HL-60 (cell line): Measurements from ENCODE around the gene PEF1.

Experiments
- DNase-seq, 2 experiments: peaks; one replicate each; pipeline ENCODE4 v3.0.0-alpha.2; 2010 to 2020; ENCODE audit warnings: low read depth in 1 of 2, low spot score in 1 of 2
- H3K27ac ChIP-seq: fragments of 250-450 bp; sonication (Bioruptor Pico); replicated peaks from 2 replicates; pipeline ENCODE4 v1.5.1; 2020; ENCODE audit warnings: mild to moderate bottlenecking, moderate library complexity
- H3K27me3 ChIP-seq: fragments of 250-450 bp; sonication (Bioruptor Pico); 2 replicates; pipeline ENCODE4 v1.5.1; 2021; ENCODE audit warnings: mild to moderate bottlenecking, moderate library complexity; ENCODE audit not compliant: insufficient read depth, poor library complexity, severe bottlenecking
- H3K4me3 ChIP-seq: replicated peaks from 2 replicates; pipeline ENCODE4 v1.5.1; 2011; ENCODE audit warnings: mild to moderate bottlenecking, control low read depth, low read length; ENCODE audit not compliant: insufficient read depth
- GABPA ChIP-seq: IDR thresholded peaks from 2 replicates; pipeline ENCODE4 v1.6.1; 2012; ENCODE audit warnings: low read depth
- POLR2AphosphoS5 ChIP-seq: IDR thresholded peaks from 2 replicates; pipeline ENCODE4 v1.6.1; 2012; ENCODE audit warnings: low read depth
- SPI1 ChIP-seq: IDR thresholded peaks from 2 replicates; pipeline ENCODE4 v1.6.1; 2012; ENCODE audit warnings: low read depth, mild to moderate bottlenecking, borderline replicate concordance
- TF ChIP-seq, protein P1 (sequence below): IDR thresholded peaks from 2 replicates; pipeline ENCODE4 v1.6.1; 2012; ENCODE audit warnings: low read depth; ENCODE audit not compliant: insufficient replicate concordance
- TF ChIP-seq, protein P2 (sequence below): IDR thresholded peaks from one replicate; pipeline ENCODE4 v1.5.1; 2011; ENCODE audit warnings: low read length, control low read depth, inconsistent platforms; ENCODE audit not compliant: insufficient read depth

The PEF1 gene

DNA sequence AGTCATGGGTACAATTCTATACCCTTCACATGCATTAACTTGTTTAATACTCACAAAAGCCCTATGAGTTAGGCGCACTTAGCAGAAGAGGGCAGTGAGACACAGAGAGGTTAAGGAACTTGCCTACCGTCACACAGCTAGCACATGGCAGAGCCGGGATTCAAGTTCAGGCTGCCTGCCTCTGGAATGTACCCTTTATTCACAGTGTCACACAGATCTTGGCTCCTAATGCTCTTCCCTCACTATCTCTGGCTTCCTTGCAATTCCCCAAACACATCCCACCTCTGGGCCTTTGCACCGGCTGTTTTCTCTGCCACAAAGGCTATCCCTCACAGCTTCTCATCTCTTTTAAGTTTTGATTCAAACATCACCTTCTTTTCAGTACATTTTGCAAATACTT lies 34.0 kb upstream of the PEF1 start:
- peaks cover 7% of the 10 kb centered on the region for H3K27me3 ChIP-seq
- no peak for DNase-seq
- TF ChIP-seq, protein P1, sequence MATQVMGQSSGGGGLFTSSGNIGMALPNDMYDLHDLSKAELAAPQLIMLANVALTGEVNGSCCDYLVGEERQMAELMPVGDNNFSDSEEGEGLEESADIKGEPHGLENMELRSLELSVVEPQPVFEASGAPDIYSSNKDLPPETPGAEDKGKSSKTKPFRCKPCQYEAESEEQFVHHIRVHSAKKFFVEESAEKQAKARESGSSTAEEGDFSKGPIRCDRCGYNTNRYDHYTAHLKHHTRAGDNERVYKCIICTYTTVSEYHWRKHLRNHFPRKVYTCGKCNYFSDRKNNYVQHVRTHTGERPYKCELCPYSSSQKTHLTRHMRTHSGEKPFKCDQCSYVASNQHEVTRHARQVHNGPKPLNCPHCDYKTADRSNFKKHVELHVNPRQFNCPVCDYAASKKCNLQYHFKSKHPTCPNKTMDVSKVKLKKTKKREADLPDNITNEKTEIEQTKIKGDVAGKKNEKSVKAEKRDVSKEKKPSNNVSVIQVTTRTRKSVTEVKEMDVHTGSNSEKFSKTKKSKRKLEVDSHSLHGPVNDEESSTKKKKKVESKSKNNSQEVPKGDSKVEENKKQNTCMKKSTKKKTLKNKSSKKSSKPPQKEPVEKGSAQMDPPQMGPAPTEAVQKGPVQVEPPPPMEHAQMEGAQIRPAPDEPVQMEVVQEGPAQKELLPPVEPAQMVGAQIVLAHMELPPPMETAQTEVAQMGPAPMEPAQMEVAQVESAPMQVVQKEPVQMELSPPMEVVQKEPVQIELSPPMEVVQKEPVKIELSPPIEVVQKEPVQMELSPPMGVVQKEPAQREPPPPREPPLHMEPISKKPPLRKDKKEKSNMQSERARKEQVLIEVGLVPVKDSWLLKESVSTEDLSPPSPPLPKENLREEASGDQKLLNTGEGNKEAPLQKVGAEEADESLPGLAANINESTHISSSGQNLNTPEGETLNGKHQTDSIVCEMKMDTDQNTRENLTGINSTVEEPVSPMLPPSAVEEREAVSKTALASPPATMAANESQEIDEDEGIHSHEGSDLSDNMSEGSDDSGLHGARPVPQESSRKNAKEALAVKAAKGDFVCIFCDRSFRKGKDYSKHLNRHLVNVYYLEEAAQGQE, result no peak
- TF ChIP-seq POLR2AphosphoS5 (no peak), GABPA (no peak), SPI1 (no peak)
- TF ChIP-seq, protein P2, sequence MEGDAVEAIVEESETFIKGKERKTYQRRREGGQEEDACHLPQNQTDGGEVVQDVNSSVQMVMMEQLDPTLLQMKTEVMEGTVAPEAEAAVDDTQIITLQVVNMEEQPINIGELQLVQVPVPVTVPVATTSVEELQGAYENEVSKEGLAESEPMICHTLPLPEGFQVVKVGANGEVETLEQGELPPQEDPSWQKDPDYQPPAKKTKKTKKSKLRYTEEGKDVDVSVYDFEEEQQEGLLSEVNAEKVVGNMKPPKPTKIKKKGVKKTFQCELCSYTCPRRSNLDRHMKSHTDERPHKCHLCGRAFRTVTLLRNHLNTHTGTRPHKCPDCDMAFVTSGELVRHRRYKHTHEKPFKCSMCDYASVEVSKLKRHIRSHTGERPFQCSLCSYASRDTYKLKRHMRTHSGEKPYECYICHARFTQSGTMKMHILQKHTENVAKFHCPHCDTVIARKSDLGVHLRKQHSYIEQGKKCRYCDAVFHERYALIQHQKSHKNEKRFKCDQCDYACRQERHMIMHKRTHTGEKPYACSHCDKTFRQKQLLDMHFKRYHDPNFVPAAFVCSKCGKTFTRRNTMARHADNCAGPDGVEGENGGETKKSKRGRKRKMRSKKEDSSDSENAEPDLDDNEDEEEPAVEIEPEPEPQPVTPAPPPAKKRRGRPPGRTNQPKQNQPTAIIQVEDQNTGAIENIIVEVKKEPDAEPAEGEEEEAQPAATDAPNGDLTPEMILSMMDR, result no peak
- no peak overlapping the region for H3K4me3 ChIP-seq
- H3K27ac ChIP-seq, result no peak overlapping the region

DNA sequence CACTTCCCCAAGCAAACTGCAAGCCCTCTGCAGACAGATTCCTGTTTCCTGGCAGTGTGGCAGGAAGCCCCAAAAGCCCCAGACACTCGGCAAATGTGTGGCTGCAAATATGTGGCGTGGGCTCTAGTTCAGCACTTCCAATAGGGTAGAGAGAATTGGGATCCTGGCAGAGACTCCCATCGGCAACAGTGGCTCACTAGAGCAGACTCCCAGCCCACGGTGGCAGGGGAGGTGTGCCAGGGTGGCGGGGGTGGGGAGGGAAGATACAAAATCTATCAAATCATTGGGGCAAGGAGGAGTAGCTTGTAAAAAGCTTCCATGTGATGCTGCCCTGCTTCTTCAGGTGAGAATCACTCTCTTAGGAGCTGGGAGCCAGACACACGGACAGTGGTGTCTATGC lies 33.3 kb upstream of the PEF1 start:
- no peak overlapping the region for H3K27ac ChIP-seq
- H3K27me3 ChIP-seq, result peaks cover 7% of the 10 kb centered on the region
- no peak overlapping the region for H3K4me3 ChIP-seq
- no peak for DNase-seq
- TF ChIP-seq POLR2AphosphoS5 (no peak), GABPA (no peak), SPI1 (no peak)
- TF ChIP-seq, protein P2, result no peak
- TF ChIP-seq, protein P1, result no peak

DNA sequence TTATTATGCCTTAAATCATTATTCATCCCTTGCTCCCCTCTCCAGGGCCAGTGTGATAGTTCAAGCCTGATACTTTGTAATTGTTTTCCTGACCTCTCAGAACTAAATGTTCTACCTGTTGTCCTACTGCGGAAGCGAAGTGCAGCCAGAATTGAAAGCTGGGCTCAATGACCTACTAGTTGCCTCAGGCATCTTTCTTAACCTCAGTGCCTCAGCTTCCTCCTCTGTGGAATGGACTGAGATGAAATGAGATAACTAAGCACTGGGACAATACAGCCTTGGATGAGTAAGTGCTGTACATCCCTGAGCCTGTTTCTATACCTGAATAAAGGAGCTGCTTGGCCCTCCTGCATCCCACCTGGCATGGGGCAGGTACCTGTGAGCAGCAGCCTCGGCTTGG lies 32.7 kb upstream of the PEF1 start:
- no peak overlapping the region for H3K27ac ChIP-seq
- no peak for DNase-seq
- no peak for TF ChIP-seq GABPA
- TF ChIP-seq, protein P2, result no peak
- TF ChIP-seq POLR2AphosphoS5, result no peak
- TF ChIP-seq, protein P1, result no peak
- no peak for TF ChIP-seq SPI1
- H3K4me3 ChIP-seq, result no peak overlapping the region
- H3K27me3 ChIP-seq, result peaks cover 7% of the 10 kb centered on the region
